Glomerular endothelial cell (primary cell): ENCODE measurements around the gene AMBN. TPM values are rescaled to one million over a fixed set of nuclear protein-coding genes. Genes with fewer than 3 reads are reported as not detected.
"Not testable (repeated sequence)": the region's sequence is repeated elsewhere in the genome, so short reads cannot be mapped to it uniquely, and the experiment has no call there.

Source experiments
- DNase-seq: peaks from one replicate; pipeline ENCODE4 v3.0.0-alpha.2; 2011; ENCODE audit warnings: low read depth, low spot score; ENCODE audit errors: extremely low read depth
- total RNA-seq: library from RNA; depleted of rRNA; stranded (reverse); fragments of >200 nt; gene quantifications from 2 replicates; pipeline ENCODE4 v1.2.3, GENCODE V29; 2015

The AMBN gene
- total RNA-seq, 1 donor from 2014 or later, result not detected

DNA sequence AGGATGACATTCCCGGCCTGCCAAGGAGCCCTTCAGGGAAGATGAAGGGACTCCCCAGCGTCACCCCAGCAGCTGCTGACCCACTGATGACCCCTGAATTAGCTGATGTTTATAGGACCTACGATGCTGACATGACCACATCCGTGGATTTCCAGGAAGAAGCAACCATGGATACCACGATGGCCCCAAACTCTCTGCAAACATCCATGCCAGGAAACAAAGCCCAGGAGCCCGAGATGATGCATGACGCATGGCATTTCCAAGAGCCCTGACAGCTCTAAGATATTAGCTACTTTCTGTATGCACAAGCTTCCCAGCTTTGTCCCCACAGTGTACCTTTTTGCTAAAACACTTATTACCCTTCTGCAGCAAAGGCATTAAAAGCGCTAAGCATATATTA, 14.4 kb downstream of the AMBN start:
- DNase-seq, result no peak

DNA sequence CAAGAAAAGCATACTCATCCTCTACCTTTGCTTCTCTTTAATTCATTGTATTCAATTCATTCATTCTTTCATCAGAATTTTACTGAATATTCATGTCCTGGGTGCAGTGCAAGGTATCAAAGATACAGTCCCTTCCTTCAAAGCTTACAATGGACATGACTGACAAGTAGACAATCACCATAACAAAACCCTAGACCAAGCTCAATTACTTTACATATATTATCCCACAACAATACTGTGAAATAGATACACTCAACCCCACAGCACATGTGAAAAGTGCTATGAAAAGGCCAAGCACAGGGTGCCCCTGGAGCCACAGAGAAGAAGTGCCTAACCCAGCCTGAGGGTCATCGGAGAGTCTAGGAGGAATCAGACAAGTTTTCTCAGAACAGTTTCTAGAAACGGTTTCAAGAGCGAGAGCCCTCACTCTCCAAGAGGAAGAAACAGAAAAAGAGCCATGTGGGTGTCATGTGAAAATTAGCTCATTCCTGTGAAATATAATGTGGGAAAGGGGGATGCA, 15.3 kb downstream of the AMBN start:
- DNase-seq, result no peak

DNA sequence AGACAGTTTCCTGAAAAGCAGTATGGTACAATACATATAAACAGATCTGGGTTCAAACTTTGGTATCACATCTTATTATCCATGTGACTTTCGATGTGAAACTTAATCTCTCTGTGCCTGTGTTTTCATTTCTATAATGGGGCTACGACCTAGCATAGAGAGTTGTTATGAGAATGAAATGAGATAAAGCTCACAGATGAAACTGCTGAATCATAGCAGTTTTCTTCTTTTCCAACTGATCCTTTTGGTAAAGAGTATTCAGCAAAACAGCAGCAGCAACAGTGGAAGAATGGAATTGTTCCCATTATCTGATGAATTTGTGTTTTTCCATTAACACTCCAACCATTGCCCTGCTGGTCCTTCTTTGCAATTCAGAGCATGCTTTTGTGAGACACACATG, 16.3 kb downstream of the AMBN start:
- no peak for DNase-seq

DNA sequence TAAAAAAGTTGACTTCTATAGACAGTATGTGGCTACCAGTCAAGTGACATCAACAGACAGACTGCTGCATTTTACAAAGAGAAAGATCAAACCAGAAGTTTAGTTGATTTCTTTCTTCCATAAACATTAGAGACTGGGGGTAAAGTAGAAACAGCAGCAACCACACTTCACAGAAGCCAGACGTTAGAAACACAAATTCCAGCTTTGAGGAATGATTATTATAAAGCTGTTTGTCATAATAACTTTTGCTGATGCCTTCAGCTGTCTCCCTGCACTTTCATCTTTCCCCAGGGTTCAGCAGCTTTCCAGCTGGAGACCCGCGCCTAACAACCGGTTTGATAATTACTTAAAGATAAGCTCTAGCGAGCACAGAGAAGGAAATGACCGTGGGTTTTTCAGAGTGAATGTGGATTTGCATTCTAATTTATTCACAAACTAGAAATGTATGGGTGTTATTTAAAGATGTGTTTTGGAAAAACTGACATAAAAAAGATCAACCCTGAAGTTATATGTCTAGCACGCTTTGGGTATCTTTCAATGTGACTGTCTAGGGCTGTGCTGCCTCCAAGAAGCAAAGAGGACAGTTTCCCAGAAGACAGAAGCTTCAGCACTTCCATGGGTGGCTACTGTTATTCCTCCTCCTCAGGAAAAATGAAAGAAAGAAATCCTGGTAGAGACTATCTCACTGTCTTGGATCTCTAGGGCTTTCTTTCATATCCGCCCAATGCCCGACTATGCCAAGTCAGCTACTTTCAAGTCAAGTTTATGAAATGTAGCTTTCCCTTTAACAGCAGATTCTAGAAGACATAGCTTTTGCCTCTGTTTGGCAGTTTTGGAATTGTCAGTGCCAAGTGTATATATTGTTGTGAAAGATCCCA, 21.5 kb downstream of the AMBN start:
- DNase-seq, result no peak

DNA sequence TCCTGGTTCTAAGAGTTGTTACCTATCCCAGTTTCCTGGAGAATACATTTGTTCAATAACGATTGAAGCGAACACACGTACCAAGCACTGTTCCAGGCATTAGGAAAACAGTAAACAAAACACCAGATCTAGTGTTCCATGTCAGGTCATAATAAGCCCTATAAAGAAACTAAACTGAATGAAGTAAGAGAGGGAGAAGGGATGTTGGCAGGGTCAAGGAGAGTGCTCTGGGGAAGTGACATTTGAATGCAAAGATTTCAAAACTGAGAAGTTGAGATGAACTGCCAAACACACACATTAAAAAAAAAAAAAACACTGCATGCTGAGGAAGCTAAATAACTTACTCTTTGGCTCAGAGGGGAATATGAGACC, 22.1 kb downstream of the AMBN start:
- DNase-seq, result no peak

DNA sequence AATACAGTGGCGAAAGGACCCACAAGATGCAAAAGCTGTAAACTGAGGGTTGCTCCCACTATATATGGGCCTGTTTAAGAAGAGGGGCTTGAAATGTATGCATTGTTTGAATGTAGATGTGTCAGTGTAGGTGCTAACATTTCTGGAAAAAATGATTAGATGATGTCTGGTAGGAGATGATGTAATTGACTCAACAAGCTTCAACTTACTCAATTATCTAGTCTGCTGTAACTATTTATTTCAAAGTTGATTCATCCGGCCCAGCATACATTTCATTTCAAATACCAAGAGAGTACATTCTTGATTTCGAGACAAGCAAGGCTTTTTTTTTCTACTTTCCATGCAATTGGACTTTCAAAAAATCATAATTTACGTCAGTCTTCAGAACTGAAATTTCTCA, 27.2 kb downstream of the AMBN start:
- DNase-seq, result no peak

DNA sequence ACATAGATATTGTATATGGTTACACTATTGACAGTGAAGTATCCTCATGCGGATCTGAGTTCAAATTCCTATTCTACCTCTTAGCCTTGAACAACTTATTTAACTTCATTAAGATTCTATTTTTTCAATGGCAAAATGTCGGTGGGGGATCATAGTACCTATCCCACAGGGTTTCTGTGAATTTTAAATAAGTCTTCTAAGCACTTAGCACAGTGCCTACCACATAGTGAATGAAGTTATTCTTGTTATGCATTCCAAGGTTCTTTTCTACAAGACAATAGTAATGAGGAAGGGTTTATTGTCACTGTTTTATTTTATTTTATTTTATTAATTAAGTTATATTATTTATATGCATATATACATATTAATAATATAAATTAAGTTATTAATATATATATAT, 27.7 kb downstream of the AMBN start:
- no peak for DNase-seq

DNA sequence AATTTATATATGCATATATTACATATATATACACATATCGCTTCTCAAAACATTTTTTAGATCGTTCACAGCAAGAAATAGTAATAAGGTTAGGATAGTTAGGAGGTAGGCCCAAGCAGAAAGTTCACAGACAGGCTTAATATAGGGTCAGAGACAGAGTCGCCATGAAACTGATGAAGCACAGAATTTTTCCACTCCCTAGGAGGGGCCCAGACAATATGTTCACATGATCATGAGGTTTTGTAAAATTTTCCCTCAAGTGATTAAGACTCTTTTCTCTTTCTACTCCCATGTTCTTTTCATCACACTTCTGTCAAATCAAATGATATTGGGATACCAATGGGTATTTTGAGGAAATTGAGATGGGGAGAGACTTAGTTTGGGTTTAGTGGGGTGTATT, 31.3 kb downstream of the AMBN start:
- no peak for DNase-seq

DNA sequence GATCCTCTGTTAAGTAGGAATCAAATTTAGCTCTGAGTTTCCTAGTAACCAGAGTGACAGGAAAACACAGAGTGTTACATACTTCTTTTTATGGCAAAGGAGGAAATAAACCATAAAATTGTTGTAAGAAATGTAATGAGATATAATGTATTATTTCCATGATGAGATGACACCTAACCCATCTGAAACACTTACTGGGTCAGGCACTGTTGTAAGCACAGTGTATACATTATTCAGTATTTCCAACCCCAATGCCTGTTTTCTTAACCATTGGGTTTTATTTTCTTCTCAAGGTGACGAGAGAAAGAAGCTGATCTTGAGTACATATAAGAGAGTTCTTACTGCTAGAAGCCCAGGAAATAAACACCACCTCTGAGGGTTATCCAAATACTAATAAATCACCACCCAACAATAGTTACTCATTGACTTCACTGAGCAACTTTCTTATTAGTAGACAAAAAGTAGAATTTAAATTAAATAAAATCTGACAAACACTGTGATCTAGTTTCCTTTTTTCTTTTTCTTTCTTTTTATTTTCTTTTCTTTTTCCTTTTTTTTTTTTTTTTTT, 32.3 kb downstream of the AMBN start:
- no peak for DNase-seq

DNA sequence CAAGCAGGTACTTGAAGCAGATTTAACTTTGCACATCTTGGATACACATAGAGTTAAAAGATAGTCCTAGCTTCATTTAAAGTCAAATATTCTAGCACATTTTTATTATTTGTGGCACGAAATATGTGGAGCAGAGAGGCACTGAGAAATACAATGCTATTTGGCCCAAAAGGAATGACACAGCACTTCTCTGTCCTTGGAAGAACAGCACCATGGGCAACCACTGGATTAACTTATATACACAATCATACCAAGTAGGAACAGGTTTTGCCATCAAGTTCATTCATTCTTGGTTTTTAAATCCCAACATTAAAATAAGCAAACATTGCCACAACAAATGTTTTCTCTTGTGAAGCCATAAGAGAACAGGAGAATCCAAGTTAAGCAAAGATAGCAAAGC, 35.6 kb downstream of the AMBN start:
- no peak for DNase-seq

DNA sequence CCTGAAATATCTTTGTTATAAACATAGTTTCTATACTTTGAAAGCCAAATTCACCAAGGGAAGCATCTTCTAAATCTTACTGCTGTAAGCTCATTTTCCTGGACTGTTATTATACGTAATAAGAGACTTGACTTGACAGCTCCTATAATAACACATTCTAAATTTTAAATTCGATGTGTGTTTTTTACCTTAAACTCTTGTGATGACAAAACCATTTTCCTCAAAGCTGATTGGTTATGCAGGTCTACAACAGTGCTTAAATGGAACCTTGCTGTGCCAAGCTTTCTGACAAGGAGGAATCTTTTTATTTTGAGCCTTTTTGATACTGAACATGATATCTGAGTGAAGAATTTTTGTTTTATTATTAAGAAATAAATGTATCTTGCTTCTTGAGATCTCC, 36.4 kb downstream of the AMBN start, which contains the start of gene ENAM:
Gene ENAM, plus strand, starts transcription at position 301 of the 400 bp plus-strand sequence. CDS start 757 bp downstream, outside the sequence.
- no peak for DNase-seq

DNA sequence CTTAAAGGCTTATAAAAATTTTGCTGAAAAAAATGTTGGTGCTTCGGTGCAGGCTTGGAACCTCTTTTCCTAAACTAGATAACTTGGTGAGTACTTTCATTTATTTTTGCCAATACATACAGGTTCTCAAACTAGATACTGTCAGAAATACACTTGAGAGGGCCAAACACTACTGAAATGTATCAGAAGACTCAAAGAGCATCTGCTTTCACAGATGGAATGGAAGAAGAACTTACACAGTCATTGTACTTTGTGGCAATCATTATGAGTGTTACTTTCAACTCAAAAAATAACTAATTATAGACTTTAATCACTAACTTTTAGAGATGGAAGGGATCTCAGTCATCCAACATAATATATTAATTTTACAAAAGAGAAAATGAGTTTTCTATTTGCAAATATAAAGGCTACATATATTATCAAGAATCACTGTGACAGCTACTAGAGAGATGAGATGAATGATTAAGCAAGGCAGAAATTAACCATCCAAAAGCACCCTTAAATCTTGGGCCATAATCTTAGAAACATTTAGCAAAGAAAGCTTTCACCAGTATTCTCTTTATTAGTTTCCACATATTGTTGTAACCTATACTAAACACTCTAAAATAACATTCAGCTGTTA, 37.5 kb downstream of the AMBN start:
- no peak for DNase-seq

DNA sequence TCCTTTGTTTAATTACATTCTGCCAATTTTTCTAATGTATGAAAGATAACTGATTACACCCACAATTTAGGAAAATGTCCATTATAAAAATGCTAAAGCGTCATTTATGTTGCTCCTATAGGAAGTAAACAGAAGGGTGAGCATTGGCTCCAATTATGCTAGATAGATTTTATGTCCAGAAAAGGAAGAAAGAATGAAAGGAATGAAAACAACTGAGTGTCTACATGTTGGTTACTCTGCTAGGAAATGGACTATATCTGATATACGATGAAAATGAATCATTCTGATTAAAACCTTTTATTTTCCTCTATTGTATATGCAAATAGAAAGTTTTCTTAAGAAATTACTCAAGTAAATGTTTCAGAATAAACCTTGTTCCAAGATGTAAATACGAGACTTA, 38.1 kb downstream of the AMBN start:
- DNase-seq, result no peak

DNA sequence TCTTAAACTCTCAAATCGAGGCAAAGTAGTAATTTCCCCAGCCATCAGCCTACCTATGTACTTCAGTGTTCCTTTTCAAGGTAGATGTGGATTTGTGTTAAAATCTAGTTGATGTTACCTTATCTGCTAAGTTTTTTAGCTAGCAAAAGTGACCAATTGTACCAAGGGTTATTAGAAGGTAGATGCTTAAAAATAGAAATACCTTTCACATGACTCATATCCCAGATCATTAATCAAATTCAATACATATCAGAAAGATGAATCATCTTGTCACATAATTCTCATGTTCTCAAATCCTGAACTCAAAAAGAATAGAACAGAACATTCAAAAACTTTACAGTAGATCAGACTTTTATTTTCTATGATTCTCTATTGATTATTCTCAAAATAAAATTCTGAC, 40.0 kb downstream of the AMBN start:
- peak; percentile 25 for DNase-seq

DNA sequence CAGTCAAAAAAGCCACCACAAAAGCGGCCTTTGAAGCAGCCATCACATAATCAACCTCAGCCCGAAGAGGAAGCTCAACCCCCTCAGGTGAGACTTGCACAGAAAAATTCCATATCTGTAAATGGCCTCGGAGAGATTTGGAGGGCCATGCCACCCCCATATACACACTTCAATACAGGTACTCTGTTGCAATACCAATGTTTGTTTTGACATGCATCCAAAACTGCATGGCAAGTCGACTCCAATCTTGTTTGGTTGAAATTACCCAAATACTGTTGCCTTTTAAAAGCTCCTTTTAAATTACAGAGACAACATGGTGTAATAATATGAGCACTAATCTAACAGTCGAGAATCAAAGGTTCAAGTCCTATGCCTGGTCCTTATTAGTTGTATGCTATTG, 42.4 kb downstream of the AMBN start:
- DNase-seq, result no peak

DNA sequence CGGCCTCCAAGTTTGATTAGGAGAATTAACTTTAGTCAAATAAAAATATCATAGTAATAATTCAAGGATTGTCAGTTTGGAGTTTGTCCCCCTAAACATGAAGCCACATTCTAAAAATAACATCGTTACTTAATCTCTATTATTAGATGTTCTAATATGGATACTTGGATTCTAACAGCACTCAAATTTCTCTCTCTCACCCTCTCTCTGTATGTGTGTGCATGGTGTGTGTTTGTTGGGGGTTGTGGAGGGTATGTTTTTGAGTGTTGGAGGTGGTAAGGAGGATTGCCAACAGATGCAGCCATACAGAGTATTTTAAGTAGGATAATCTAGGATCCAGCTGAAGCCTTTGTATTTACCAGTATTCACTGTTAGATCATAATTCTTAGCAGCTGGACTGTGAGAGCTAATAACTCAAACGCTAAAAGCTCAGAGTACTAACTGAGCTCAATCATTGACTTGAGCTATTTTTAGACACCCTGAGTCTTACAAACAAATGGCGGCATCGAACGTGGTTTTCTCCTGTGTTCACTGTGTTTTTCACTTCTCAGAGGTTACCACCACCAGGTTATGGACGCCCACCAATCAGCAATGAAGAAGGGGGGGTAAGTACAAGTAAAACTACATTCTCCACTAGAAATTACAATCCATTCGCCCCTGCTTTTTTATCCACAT, 45.3 kb downstream of the AMBN start:
- no peak for DNase-seq

DNA sequence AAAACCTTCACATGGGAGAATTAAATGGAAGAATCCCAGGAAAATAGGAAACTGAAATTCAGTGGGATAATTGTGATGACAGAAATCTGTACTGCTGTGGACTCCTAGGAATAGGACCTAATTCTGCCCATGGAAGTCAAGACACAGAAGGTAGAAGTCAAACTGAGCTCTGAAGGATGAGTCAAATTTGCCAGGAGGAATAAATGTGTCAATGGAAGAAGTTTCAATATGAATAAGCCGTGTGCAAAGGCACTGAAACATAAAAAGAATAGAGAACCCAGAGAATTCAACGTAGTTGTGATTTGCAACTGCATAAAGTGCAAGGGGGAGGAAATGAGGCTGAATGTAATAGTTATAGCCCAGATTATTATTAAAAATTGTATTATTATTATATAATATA, 48.1 kb downstream of the AMBN start:
- DNase-seq, result no peak

DNA sequence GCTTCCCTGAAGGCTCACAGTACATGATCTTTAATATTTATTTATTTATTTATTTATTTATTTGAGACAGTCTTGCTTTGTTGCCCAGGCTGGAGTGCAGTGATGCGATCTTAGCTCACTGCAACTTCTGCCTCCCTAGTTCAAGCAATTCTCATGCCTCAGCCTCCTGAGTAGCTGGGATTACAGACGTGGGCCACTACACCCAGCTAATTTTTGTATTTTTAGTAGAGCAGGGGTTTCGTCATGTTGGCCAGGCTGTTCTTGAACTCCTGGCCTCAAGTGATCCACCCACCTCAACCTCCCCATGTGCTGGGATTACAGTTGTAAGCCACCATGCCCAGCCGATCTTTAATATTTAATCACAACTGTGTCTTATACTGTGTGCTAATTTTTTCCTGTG, 58.7 kb downstream of the AMBN start:
- DNase-seq, result not testable (repeated sequence)

DNA sequence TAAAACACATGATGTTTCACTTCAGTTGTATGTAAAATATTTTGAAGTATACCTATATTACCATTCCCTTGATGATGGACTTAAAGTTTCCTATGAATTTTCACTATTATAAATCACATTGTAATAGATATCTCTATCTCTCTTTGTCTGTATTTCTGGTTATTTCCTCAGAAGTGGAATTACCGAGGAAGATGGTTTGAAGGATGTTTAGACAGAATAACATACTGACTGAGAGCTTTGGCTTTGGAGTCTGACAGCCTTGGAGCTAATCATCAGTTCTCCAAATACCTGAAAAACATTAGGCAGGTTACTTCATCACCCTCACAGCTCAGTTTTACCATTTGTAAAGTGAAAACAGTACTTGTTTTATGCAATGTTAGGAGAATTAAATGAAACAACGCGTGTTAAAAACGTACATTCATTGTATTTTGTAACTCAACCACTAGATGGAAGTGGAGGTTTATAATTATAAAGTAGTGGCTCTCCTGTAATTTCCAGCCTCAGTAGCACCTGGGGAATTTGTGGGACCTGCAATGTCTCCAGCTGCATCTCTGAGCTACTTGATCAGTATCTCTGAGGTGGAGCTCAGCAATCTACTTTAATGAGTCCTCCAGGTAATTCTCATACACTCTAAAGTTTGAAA, 59.9 kb downstream of the AMBN start:
- peak; percentile 9 for DNase-seq

DNA sequence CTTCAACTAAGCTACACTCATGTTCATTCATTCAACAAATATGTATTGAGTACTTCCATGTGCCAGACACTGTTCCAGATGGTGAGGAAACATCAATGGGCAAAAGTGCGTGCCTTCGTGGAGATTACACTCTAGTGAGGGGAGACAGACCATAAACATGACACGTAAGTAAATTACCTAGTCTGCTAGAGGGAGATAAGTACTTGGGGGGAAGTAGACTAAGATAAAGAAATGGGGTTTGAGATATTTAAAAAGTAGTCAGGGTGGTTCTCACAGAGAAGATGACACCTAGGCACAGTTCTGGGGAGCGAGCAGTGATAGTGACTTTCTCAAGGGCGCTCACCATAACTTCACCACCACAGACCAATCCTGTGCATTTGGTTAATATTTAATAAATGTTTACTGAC, 62.6 kb downstream of the AMBN start:
- no peak for DNase-seq
